Activated T-cell treated with anti-CD3 and anti-CD28 coated beads, Interleukin-2, amount 50 U/mL, for 4 hours (primary cell): ENCODE measurements around the gene USP28. TPM values are rescaled to one million over a fixed set of nuclear protein-coding genes. Genes with fewer than 3 reads are reported as not detected.

ENCODE experiments used
- ATAC-seq, 2 donors: fragments of 200-7000 bp; cut with Tn5 transposase; one replicate each; pipeline ENCODE4 v1.10.0; 2021
- DNase-seq: peaks from one replicate; pipeline ENCODE4 v3.0.0-alpha.2; 2020
- H3K27me3 Mint-ChIP-seq: one replicate; pipeline ENCODE4 v1.8.0; 2021; ENCODE audit warnings: low read depth, mixed read lengths
- H3K36me3 Mint-ChIP-seq: one replicate; pipeline ENCODE4 v1.8.0; 2022; ENCODE audit warnings: mixed read lengths; ENCODE audit not compliant: insufficient read depth
- H3K4me1 Mint-ChIP-seq: one replicate; pipeline ENCODE4 v1.8.0; 2021; ENCODE audit warnings: low read depth, mixed read lengths
- H3K4me3 Mint-ChIP-seq: one replicate; pipeline ENCODE4 v1.8.0; 2021; ENCODE audit warnings: mild to moderate bottlenecking, moderate library complexity, mixed read lengths
- H3K9me3 Mint-ChIP-seq: one replicate; pipeline ENCODE4 v1.8.0; 2021; ENCODE audit warnings: mixed read lengths
- total RNA-seq, 3 donors: library from RNA; stranded (reverse); gene quantifications; one replicate each; pipeline ENCODE4 v1.2.1, GENCODE V29; 2021

Gene USP28
- total RNA-seq, 3 donors from 2014 or later = 3.7 to 4.8 (median 4.4) TPM

- ATAC-seq (no peak), DNase-seq (no peak)
- peaks cover 18% of the 10 kb centered on the region for H3K36me3 Mint-ChIP-seq
- H3K27me3 Mint-ChIP-seq = no peaks in the 10 kb centered on the region
- peaks cover 4% of the 10 kb centered on the region for H3K4me1 Mint-ChIP-seq
- no peak overlapping the region for H3K4me3 Mint-ChIP-seq
- no peaks in the 10 kb centered on the region for H3K9me3 Mint-ChIP-seq
Observed at GRCh38 chr11:113833151-113833550, 42.2 kb downstream of the USP28 start.

- Mint-ChIP-seq H3K4me1 (peaks cover 4% of the 10 kb centered on the region), H3K4me3 (no peak overlapping the region), H3K36me3 (peaks cover 25% of the 10 kb centered on the region), H3K27me3 (no peaks in the 10 kb centered on the region), H3K9me3 (no peaks in the 10 kb centered on the region)
- ATAC-seq = no peak
- no peak for DNase-seq
Observed at GRCh38 chr11:113831314-113831713, 44.1 kb downstream of the USP28 start.

DNA sequence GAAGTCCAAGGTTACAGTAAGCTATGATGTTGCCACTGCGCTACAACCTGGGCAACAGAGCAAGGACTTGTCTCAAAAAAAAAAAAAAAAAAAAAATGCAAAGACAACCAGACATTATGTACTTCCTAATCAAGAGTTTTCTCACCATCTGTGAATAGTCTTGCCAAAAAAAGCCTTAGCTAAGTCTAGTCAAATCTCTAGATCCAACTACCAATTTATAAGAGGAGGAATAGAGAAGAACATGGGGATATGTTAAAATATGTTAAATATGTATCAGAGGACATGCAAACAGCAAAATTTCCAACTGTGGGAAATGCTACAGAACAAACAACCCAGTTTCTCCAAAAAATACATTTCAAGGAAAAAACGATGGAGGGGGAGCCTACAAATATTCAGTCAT, 45.6 kb downstream of the USP28 start:
- Mint-ChIP-seq H3K4me3 (no peak overlapping the region), H3K9me3 (no peaks in the 10 kb centered on the region), H3K27me3 (no peaks in the 10 kb centered on the region), H3K4me1 (peaks cover 4% of the 10 kb centered on the region), H3K36me3 (peaks cover 33% of the 10 kb centered on the region)
- DNase-seq = no peak
- ATAC-seq = no peak

- ATAC-seq = no peak
Observed at GRCh38 chr11:113828191-113828590, 47.2 kb downstream of the USP28 start.

DNA sequence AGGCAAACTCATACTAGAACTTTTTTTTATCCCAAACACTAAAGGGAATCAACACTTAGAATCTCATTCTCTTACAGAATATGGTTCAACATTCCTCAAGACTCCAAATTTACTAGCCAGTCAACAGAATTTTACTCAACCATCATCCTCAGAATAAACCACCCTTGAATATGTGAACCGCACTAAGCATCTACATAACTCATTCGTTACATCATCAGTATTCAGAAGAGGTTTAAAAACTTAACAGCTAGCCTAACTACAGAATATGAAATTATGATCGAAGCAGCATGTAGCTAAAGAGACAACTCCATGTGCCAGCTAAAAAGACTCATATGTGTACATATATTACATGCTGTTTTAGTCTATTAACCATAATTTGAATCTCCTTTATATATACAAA, 47.9 kb downstream of the USP28 start:
- no peak for ATAC-seq
- Mint-ChIP-seq H3K36me3 (peaks cover 32% of the 10 kb centered on the region), H3K4me1 (peaks cover 4% of the 10 kb centered on the region), H3K9me3 (no peaks in the 10 kb centered on the region), H3K4me3 (no peak overlapping the region), H3K27me3 (no peaks in the 10 kb centered on the region)
- no peak for DNase-seq

More at GRCh38 chr11:113828191-113828590, 47.2 kb downstream of the USP28 start:
- no peaks in the 10 kb centered on the region for H3K9me3 Mint-ChIP-seq
- peaks cover 4% of the 10 kb centered on the region for H3K4me1 Mint-ChIP-seq
- no peaks in the 10 kb centered on the region for H3K27me3 Mint-ChIP-seq
- DNase-seq = no peak
- peaks cover 36% of the 10 kb centered on the region for H3K36me3 Mint-ChIP-seq
- H3K4me3 Mint-ChIP-seq = no peak overlapping the region

DNA sequence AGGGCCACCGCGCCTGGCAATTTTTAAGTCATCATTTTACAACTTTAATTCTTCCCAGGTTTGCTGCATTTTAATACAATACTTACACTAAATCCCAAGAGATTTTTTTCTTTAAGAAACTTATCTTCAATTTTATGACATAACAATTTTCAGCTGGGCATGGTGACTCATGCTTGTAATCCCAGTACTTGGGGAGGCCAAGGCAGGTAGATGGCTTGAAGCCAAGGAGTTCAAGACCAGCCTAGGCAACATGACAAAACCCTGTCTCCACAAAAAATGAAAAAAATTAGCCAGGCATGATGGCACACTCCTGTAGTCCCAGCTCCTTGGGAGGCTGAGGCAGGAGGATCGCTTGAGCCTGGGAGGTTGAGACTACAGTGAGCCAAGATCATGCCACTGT, 56.9 kb downstream of the USP28 start:
- Mint-ChIP-seq H3K4me1 (no peaks in the 10 kb centered on the region), H3K9me3 (no peaks in the 10 kb centered on the region), H3K4me3 (no peak overlapping the region), H3K36me3 (peaks cover 24% of the 10 kb centered on the region), H3K27me3 (no peaks in the 10 kb centered on the region)
- DNase-seq (no peak), ATAC-seq (no peak)

DNA sequence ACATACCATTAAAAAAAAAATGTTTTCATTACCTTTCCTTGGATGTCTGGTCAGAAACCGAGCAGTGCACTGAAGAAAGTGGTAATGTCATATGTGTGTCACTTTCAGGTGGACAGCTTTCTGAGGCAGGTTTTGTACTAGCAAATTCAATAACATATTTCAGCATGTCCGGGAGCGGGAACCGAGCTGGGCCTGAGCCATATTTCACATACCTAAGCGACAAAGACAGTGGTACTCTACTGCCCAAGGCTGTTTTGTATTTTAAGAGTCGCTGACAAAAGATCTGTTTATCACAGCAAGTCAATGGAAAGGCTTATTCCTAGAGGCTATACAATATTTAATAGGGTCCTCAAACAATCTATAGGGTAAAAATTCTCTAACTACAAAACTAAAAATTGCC, 57.7 kb downstream of the USP28 start:
- no peaks in the 10 kb centered on the region for H3K4me1 Mint-ChIP-seq
- H3K27me3 Mint-ChIP-seq = no peaks in the 10 kb centered on the region
- H3K36me3 Mint-ChIP-seq = peaks cover 25% of the 10 kb centered on the region
- no peak for ATAC-seq
- no peaks in the 10 kb centered on the region for H3K9me3 Mint-ChIP-seq
- no peak for DNase-seq
- H3K4me3 Mint-ChIP-seq = no peak overlapping the region

- no peak overlapping the region for H3K4me3 Mint-ChIP-seq
- H3K9me3 Mint-ChIP-seq = no peaks in the 10 kb centered on the region
- DNase-seq = no peak
- no peak for ATAC-seq
- no peaks in the 10 kb centered on the region for H3K4me1 Mint-ChIP-seq
- no peaks in the 10 kb centered on the region for H3K27me3 Mint-ChIP-seq
- H3K36me3 Mint-ChIP-seq = peaks cover 26% of the 10 kb centered on the region
Observed at GRCh38 chr11:113817162-113817561, 58.2 kb downstream of the USP28 start.

- ATAC-seq (no peak), DNase-seq (no peak)
- no peaks in the 10 kb centered on the region for H3K27me3 Mint-ChIP-seq
- H3K9me3 Mint-ChIP-seq = no peaks in the 10 kb centered on the region
- no peak overlapping the region for H3K4me3 Mint-ChIP-seq
- no peaks in the 10 kb centered on the region for H3K4me1 Mint-ChIP-seq
- H3K36me3 Mint-ChIP-seq = peaks cover 28% of the 10 kb centered on the region
Observed at GRCh38 chr11:113814181-113814580, 61.2 kb downstream of the USP28 start.

DNA sequence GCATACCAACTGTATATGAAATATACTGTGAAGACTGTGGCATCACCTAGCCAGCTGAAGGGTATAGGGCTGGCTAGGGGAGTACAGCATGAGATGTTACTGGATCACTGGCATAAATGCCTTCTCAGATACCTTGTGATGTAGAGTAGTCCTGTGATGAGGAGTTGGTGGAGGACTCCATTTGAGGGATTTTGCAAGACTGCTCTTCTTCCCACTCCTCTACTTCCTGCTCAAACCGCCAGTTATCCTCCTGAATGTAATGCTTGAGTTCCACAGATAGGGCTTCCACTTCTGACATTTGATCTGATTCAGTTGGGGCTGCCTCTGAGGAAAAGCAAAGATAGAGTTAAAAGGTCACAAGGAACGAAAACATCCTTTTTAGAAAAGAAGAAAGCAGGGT, 66.4 kb downstream of the USP28 start:
- ATAC-seq = no peak
- DNase-seq = no peak
- H3K4me1 Mint-ChIP-seq = no peaks in the 10 kb centered on the region
- no peaks in the 10 kb centered on the region for H3K27me3 Mint-ChIP-seq
- no peak overlapping the region for H3K4me3 Mint-ChIP-seq
- H3K9me3 Mint-ChIP-seq = no peaks in the 10 kb centered on the region
- H3K36me3 Mint-ChIP-seq = peaks cover 42% of the 10 kb centered on the region

DNA sequence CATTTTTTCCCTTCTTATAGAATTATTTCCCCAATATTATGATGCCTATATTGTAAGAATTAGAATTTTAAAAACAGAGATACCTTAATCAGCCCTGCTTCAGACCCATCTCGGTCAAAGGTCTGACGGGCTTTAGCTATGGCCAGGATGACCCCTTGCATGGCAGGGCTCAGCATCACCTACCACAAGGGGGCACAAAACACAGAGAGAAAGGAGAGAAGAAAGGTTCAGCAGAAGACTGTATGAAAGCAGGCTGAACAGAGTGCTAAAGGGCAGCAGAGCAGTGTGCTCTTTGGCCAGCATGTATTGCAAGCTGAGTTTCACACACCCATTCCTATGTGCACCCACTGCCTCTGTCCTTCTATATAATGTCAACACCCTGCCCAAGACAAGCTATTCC, 69.0 kb downstream of the USP28 start:
- Mint-ChIP-seq H3K9me3 (no peaks in the 10 kb centered on the region), H3K4me3 (no peak overlapping the region), H3K36me3 (peaks cover 44% of the 10 kb centered on the region), H3K4me1 (no peaks in the 10 kb centered on the region), H3K27me3 (no peaks in the 10 kb centered on the region)
- DNase-seq = no peak
- no peak for ATAC-seq

DNA sequence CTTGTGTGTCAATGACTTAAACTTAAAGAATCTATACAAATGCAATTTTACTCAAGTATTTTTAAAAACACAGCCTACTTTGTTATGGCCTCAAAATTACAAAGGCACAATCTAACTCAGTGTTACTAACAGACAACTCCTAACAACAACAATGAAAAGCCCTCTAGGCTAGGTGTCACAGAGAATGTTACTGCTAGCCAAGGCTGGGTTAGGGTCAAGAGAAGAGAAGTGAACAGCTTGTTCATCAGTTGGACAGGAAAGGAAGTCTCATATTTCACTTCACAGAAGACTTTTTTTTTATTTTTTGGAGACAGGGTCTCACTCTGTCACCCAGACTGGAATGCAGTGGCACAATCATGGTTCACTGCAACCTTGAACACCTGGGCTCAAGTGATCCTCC, 69.7 kb downstream of the USP28 start:
- DNase-seq = no peak
- ATAC-seq = no peak
- Mint-ChIP-seq H3K9me3 (no peaks in the 10 kb centered on the region), H3K27me3 (no peaks in the 10 kb centered on the region), H3K4me1 (no peaks in the 10 kb centered on the region), H3K36me3 (peaks cover 47% of the 10 kb centered on the region), H3K4me3 (no peak overlapping the region)

DNA sequence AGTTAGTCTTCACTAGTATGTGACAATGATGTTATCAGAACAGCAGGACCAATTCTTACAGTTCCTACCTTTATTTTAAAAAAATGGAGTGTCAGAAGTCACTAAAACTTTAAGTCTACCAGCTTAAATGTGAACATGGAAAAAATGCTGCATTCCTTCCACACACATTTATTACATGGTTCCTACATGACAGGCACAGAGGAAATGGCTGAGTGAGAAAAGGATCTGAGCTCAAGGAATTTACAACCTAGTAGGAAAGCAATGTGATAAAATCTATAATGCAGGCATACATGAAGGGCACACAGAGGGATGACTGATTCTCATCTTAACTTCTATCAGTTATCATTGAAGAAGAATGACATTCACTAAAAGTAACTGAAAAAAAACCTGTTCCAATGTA, 72.8 kb downstream of the USP28 start:
- Mint-ChIP-seq H3K4me3 (no peak overlapping the region), H3K36me3 (peaks cover 42% of the 10 kb centered on the region), H3K27me3 (no peaks in the 10 kb centered on the region), H3K9me3 (no peaks in the 10 kb centered on the region), H3K4me1 (no peaks in the 10 kb centered on the region)
- DNase-seq = no peak
- ATAC-seq = no peak

- H3K27me3 Mint-ChIP-seq = no peaks in the 10 kb centered on the region
- no peak overlapping the region for H3K4me3 Mint-ChIP-seq
- H3K36me3 Mint-ChIP-seq = peaks cover 18% of the 10 kb centered on the region
- H3K9me3 Mint-ChIP-seq = no peaks in the 10 kb centered on the region
- DNase-seq (no peak), ATAC-seq (peak in 1 of 2 donors; percentile 62)
- no peaks in the 10 kb centered on the region for H3K4me1 Mint-ChIP-seq
Observed at GRCh38 chr11:113796663-113797259, 78.6 kb downstream of the USP28 start.

- Mint-ChIP-seq H3K4me1 (no peaks in the 10 kb centered on the region), H3K36me3 (no peaks in the 10 kb centered on the region), H3K4me3 (no peak overlapping the region), H3K9me3 (no peaks in the 10 kb centered on the region), H3K27me3 (peaks cover 9% of the 10 kb centered on the region)
- no peak for ATAC-seq
- DNase-seq = no peak
Observed at GRCh38 chr11:113789675-113790320, 85.6 kb downstream of the USP28 start.
